Measurements from ENCODE around the gene TMEM217.

DNA sequence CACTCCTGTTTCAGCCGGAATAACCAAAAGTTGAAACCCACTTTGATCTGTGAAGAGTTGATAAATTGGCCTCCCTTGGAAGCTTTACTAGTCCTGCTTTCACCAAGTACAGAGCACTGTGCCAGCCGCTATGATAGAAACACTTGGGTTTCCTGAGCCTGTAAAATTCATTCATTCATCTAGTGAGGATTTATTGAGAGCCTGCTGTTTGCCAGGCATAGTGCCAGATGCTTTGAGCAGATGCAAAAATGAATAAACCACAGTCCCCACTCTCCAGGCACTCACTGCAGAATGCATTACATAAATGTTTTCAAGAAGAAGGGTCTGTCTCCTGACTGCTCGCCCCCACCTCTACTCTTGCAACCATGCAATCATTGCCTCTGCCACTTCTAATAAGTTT lies 25.3 kb upstream of the TMEM217 start:
- TF ChIP-seq, protein P1, sequence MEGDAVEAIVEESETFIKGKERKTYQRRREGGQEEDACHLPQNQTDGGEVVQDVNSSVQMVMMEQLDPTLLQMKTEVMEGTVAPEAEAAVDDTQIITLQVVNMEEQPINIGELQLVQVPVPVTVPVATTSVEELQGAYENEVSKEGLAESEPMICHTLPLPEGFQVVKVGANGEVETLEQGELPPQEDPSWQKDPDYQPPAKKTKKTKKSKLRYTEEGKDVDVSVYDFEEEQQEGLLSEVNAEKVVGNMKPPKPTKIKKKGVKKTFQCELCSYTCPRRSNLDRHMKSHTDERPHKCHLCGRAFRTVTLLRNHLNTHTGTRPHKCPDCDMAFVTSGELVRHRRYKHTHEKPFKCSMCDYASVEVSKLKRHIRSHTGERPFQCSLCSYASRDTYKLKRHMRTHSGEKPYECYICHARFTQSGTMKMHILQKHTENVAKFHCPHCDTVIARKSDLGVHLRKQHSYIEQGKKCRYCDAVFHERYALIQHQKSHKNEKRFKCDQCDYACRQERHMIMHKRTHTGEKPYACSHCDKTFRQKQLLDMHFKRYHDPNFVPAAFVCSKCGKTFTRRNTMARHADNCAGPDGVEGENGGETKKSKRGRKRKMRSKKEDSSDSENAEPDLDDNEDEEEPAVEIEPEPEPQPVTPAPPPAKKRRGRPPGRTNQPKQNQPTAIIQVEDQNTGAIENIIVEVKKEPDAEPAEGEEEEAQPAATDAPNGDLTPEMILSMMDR (conservative IDR thresholded peaks at IDR 0.05; ENCODE audit: low read depth, low read length): no peak
- TF ChIP-seq EZH2 (IDR thresholded peaks at IDR 0.05; ENCODE audit: low read length, unreplicated experiment): no peak
- TF ChIP-seq EZH2phosphoT487 (IDR thresholded peaks at IDR 0.05; ENCODE audit: borderline replicate concordance, low read length): no peak
